ENCODE data around the gene CRMP1.

The CRMP1 gene

DNA sequence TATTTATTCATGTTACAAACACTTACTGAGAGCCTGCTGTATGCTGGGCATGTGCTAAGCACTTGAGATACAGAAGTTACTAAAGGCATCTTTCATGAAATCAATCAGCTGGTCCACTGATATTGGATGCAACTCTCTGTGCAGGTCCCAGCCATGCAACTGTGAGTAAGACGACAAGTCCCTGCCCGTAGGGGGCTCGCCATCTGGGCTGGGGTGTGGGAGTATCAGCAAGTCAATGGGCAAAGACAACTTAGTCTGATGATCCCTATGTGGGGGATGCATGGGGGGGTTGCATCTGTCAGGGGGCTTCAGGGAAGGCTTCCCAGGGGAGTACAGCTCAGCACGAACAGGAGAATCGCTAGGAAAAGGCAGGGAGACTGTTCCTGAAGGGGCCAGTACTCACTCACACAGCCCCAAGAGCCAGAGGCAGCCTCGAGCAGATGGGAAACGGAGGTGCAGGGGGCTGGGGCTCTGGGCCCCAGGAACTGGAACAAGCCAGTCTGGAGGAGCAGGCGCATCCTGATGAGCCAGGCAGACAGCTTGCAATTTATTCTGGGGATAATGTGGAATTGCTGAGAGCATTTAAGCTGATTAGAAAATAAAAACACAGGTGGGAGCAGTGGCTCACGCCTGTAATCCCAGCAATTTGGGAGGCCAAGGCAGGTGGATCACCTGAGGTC is 40.2 kb downstream of the CRMP1 start:
- Histone ChIP-seq H3K79me2 (ENCODE audit: insufficient read depth, low read length) (no peaks in the 10 kb centered on the region), H3K9ac (ENCODE audit: low read depth, low read length, poor library complexity, severe bottlenecking) (no peak overlapping the region), H3K4me2 (ENCODE audit: low read depth, low read length, poor library complexity, severe bottlenecking) (no peak overlapping the region), H3K36me3 (ENCODE audit: insufficient read depth, low read length) (no peaks in the 10 kb centered on the region), H3K27me3 (ENCODE audit: insufficient read depth, low read length, poor library complexity, severe bottlenecking) (no peaks in the 10 kb centered on the region), H3K4me3 (ENCODE audit: low read length, poor library complexity, severe bottlenecking) (no peak overlapping the region), H3K9me3 (ENCODE audit: insufficient read depth, low read depth, low read length) (no peaks in the 10 kb centered on the region), H2AFZ (ENCODE audit: low read length) (no peak overlapping the region), H4K20me1 (ENCODE audit: insufficient read depth, low read length, poor library complexity, severe bottlenecking) (no peaks in the 10 kb centered on the region), H3F3A (ENCODE audit: low read depth) (no peaks in the 10 kb centered on the region), H3K9me2 (replicated peaks; ENCODE audit: low read depth, low read length) (no peaks in the 10 kb centered on the region), H3K4me1 (ENCODE audit: insufficient read depth, low read length, poor library complexity, severe bottlenecking) (no peaks in the 10 kb centered on the region)
- TF ChIP-seq EZH2phosphoT487 (IDR thresholded peaks at IDR 0.05; ENCODE audit: borderline replicate concordance) = no peak
- TF ChIP-seq, protein P1, sequence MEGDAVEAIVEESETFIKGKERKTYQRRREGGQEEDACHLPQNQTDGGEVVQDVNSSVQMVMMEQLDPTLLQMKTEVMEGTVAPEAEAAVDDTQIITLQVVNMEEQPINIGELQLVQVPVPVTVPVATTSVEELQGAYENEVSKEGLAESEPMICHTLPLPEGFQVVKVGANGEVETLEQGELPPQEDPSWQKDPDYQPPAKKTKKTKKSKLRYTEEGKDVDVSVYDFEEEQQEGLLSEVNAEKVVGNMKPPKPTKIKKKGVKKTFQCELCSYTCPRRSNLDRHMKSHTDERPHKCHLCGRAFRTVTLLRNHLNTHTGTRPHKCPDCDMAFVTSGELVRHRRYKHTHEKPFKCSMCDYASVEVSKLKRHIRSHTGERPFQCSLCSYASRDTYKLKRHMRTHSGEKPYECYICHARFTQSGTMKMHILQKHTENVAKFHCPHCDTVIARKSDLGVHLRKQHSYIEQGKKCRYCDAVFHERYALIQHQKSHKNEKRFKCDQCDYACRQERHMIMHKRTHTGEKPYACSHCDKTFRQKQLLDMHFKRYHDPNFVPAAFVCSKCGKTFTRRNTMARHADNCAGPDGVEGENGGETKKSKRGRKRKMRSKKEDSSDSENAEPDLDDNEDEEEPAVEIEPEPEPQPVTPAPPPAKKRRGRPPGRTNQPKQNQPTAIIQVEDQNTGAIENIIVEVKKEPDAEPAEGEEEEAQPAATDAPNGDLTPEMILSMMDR (conservative IDR thresholded peaks at IDR 0.05; ENCODE audit: low read length) = no peak

DNA sequence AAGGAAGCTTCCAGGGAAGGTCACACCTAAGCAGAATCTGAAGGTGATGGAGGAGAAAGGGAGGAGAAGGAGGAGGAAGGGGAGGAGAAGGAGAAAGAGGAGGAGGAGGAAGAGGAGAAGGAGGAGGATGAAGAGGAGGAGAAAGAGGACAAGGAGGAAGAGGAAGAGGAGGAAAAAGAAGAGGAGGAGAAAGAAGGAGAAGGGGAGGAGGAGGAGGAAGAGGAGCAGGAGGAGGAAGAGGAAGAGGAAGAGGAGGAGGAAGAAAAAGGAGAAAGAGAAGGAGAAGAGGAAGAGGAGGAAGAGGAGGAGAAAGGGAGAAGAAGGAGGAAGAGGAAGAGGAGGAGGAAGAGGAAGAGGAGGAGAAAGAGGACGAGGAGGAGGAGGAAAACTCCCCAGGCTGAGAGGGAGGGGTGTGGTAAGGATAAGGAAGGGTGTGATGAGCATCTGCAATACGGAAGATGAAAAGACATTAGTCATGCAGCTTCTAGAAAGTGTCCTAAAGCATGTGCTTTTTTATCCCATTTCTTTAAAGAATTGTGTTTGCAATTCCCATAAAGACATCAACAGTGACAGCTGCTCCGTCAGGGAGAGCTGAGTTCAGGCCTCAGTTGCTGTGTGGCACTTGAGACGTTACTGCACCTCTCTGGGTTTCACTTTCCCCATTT is 41.1 kb downstream of the CRMP1 start:
- Histone ChIP-seq H3K36me3 (ENCODE audit: insufficient read depth, low read length) (no peaks in the 10 kb centered on the region), H3K9me2 (replicated peaks; ENCODE audit: low read depth, low read length) (no peaks in the 10 kb centered on the region), H2AFZ (ENCODE audit: low read length) (no peak overlapping the region), H3K79me2 (ENCODE audit: insufficient read depth, low read length) (no peaks in the 10 kb centered on the region), H3K27me3 (ENCODE audit: insufficient read depth, low read length, poor library complexity, severe bottlenecking) (no peaks in the 10 kb centered on the region), H3K9me3 (ENCODE audit: insufficient read depth, low read depth, low read length) (no peaks in the 10 kb centered on the region), H3F3A (ENCODE audit: low read depth) (no peaks in the 10 kb centered on the region), H3K9ac (ENCODE audit: low read depth, low read length, poor library complexity, severe bottlenecking) (no peak overlapping the region), H3K4me3 (ENCODE audit: low read length, poor library complexity, severe bottlenecking) (no peak overlapping the region), H3K4me2 (ENCODE audit: low read depth, low read length, poor library complexity, severe bottlenecking) (no peak overlapping the region), H4K20me1 (ENCODE audit: insufficient read depth, low read length, poor library complexity, severe bottlenecking) (no peaks in the 10 kb centered on the region), H3K4me1 (ENCODE audit: insufficient read depth, low read length, poor library complexity, severe bottlenecking) (no peaks in the 10 kb centered on the region)
- no peak for TF ChIP-seq EZH2phosphoT487 (IDR thresholded peaks at IDR 0.05; ENCODE audit: borderline replicate concordance)
- TF ChIP-seq, protein P1 (conservative IDR thresholded peaks at IDR 0.05; ENCODE audit: low read length) = no peak

DNA sequence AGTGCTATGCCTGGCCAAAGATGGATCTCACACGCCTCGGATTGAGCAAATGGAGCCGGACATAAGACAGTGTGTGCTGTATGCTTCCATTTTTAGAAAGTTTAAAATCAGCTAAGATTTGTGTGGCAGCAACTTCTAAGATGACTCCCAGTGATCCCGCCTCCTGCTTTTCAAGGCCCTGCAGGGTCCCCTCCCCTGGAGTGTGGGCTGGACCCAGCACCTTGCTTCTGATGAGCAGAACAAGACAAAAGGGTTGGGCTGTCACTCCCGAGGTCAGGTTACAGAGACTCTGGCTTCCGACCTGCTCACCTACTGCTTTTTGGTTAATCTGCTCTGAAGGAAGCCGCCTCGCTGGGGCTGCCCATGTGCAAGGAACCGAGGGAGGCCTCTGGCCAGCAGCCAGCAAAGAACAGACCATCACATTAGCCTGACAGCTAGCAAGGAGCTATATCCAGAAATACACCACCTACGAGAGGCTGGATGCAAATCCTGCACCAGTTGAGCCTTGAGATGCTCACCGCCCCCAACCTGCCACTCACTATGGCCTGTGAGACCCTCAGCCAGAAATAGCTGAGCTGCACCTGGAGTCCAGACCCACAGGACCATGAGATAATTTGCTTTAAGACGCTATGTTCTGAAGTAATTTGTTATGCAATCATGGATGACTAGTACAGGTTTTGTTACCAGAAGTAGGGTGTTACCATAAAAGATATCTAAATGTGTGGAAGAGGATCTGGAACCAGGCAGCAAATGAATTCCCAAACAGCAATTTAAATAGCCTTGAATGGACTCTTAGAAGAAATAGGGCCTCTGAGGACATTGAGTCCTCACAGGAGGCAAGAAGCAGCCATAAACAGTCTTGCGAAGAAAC is 47.6 kb downstream of the CRMP1 start:
- H3K4me3 ChIP-seq (ENCODE audit: low read length, poor library complexity, severe bottlenecking) = no peak overlapping the region
- no peaks in the 10 kb centered on the region for H3K79me2 ChIP-seq (ENCODE audit: insufficient read depth, low read length)
- no peaks in the 10 kb centered on the region for H3K27me3 ChIP-seq (ENCODE audit: insufficient read depth, low read length, poor library complexity, severe bottlenecking)
- no peak overlapping the region for H2AFZ ChIP-seq (ENCODE audit: low read length)
- H3K36me3 ChIP-seq (ENCODE audit: insufficient read depth, low read length) = no peaks in the 10 kb centered on the region
- no peaks in the 10 kb centered on the region for H3K4me1 ChIP-seq (ENCODE audit: insufficient read depth, low read length, poor library complexity, severe bottlenecking)
- H3K4me2 ChIP-seq (ENCODE audit: low read depth, low read length, poor library complexity, severe bottlenecking) = no peak overlapping the region
- H3K9me2 ChIP-seq (replicated peaks; ENCODE audit: low read depth, low read length) = no peaks in the 10 kb centered on the region
- TF ChIP-seq, protein P1 (conservative IDR thresholded peaks at IDR 0.05; ENCODE audit: low read length) = no peak
- TF ChIP-seq EZH2phosphoT487 (IDR thresholded peaks at IDR 0.05; ENCODE audit: borderline replicate concordance) = no peak
- H3F3A ChIP-seq (ENCODE audit: low read depth) = no peaks in the 10 kb centered on the region
- H3K9me3 ChIP-seq (ENCODE audit: insufficient read depth, low read depth, low read length) = no peaks in the 10 kb centered on the region
- no peak overlapping the region for H3K9ac ChIP-seq (ENCODE audit: low read depth, low read length, poor library complexity, severe bottlenecking)
- no peaks in the 10 kb centered on the region for H4K20me1 ChIP-seq (ENCODE audit: insufficient read depth, low read length, poor library complexity, severe bottlenecking)

Measured in Loucy (cell line).